ENCODE data around the gene SYT1. TPM values are rescaled to one million over a fixed set of nuclear protein-coding genes. Genes with fewer than 3 reads are reported as not detected.

SYT1 gene
- total RNA-seq, 4 donors from 2014 or later: 1.4 to 4.1 (median 1.8) TPM

DNA sequence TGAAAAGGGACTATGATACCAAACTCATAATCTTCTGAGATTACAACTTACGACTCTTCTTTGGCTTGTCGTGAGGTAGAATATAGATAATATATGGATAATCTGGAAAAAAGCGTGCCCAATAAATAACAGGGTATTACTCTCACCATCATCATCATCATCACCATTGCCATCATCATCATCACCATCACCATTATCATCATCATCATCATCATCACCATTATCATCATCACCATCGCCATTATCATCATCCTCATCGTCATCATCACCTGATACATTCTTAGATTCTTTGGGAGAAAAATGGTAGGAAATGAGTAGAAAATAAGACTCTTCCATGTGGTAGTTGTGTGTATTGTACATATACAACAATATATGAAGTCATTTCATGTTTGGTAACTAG lies 259.8 kb downstream of the SYT1 start:
- no peak for DNase-seq
- no peak overlapping the region for H3K4me3 ChIP-seq
- no peaks in the 10 kb centered on the region for H3K9me3 ChIP-seq
- no peaks in the 10 kb centered on the region for H3K27me3 ChIP-seq
- H3K27ac ChIP-seq: no peak overlapping the region
- TF ChIP-seq, protein P1, sequence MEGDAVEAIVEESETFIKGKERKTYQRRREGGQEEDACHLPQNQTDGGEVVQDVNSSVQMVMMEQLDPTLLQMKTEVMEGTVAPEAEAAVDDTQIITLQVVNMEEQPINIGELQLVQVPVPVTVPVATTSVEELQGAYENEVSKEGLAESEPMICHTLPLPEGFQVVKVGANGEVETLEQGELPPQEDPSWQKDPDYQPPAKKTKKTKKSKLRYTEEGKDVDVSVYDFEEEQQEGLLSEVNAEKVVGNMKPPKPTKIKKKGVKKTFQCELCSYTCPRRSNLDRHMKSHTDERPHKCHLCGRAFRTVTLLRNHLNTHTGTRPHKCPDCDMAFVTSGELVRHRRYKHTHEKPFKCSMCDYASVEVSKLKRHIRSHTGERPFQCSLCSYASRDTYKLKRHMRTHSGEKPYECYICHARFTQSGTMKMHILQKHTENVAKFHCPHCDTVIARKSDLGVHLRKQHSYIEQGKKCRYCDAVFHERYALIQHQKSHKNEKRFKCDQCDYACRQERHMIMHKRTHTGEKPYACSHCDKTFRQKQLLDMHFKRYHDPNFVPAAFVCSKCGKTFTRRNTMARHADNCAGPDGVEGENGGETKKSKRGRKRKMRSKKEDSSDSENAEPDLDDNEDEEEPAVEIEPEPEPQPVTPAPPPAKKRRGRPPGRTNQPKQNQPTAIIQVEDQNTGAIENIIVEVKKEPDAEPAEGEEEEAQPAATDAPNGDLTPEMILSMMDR (IDR thresholded peaks at IDR 0.05): no peak
- no peak for TF ChIP-seq POLR2A (IDR thresholded peaks at IDR 0.05)
- H3K36me3 ChIP-seq: no peaks in the 10 kb centered on the region
- no peaks in the 10 kb centered on the region for H3K4me1 ChIP-seq

- no peak for TF ChIP-seq POLR2A (IDR thresholded peaks at IDR 0.05)
- TF ChIP-seq, protein P1 (IDR thresholded peaks at IDR 0.05): no peak
- H3K4me1 ChIP-seq: no peaks in the 10 kb centered on the region
- H3K36me3 ChIP-seq: no peaks in the 10 kb centered on the region
- no peaks in the 10 kb centered on the region for H3K27me3 ChIP-seq
- H3K4me3 ChIP-seq: no peak overlapping the region
- no peak for DNase-seq
- no peaks in the 10 kb centered on the region for H3K9me3 ChIP-seq
- H3K27ac ChIP-seq: no peak overlapping the region
Observed at GRCh38 chr12:79125358-79125757, 260.8 kb downstream of the SYT1 start.

- Histone ChIP-seq H3K36me3 (no peaks in the 10 kb centered on the region), H3K27me3 (no peaks in the 10 kb centered on the region), H3K9me3 (no peaks in the 10 kb centered on the region), H3K4me1 (no peaks in the 10 kb centered on the region), H3K4me3 (no peak overlapping the region), H3K27ac (no peak overlapping the region)
- DNase-seq: no peak
- no peak for TF ChIP-seq POLR2A (IDR thresholded peaks at IDR 0.05)
- TF ChIP-seq, protein P1 (IDR thresholded peaks at IDR 0.05): no peak
Observed at GRCh38 chr12:79127271-79127751, 262.7 kb downstream of the SYT1 start.

GRCh38 chr12:79128956-79129355 lies 264.4 kb downstream of the SYT1 start:
- H3K4me3 ChIP-seq: no peak overlapping the region
- H3K4me1 ChIP-seq: no peaks in the 10 kb centered on the region
- no peaks in the 10 kb centered on the region for H3K36me3 ChIP-seq
- H3K9me3 ChIP-seq: no peaks in the 10 kb centered on the region
- no peak overlapping the region for H3K27ac ChIP-seq
- DNase-seq: no peak
- H3K27me3 ChIP-seq: no peaks in the 10 kb centered on the region
- TF ChIP-seq, protein P1 (IDR thresholded peaks at IDR 0.05): no peak
- TF ChIP-seq POLR2A (IDR thresholded peaks at IDR 0.05): no peak

DNA sequence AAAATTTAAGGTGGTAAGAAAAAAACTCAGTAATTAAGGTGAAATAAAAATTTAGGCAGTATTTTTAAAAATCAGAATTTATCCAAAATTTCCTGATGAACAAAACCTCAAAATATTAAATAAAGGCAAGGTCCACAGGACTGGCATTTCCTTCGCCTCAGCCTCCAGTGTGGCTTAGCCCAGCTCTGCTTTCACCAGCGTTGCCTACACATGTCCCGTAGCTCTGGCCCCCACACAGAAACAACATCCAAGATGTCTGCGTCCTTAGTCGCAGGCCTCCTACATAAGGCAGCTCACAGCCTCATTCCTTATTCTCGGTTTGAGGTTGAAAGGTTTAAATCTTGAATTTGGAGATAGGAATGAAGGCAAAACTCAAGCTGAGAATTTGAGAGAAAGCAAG lies 274.3 kb downstream of the SYT1 start:
- Histone ChIP-seq H3K36me3 (no peaks in the 10 kb centered on the region), H3K9me3 (no peaks in the 10 kb centered on the region), H3K4me3 (no peak overlapping the region), H3K27ac (no peak overlapping the region), H3K4me1 (no peaks in the 10 kb centered on the region), H3K27me3 (no peaks in the 10 kb centered on the region)
- no peak for DNase-seq
- TF ChIP-seq POLR2A (IDR thresholded peaks at IDR 0.05): no peak
- TF ChIP-seq, protein P1 (IDR thresholded peaks at IDR 0.05): no peak

DNA sequence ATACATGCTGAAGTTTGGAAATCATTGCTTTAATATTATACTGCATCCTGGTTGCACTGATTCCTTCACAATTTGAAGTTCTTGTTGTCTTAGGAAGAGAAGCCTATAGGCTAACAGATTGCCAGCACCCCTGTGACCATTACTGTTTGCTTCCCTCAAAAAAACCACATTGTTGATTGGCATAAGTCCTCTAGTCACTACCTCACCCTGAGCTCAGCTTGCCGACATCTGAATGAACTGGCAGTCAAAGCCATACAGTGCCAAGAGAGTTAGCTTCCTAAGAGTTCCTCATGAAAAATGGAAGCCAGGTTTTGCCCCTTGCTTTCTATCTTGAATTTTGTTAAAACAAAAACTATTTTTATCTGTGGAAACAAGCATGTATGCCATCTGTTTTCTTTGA lies 276.1 kb downstream of the SYT1 start:
- Histone ChIP-seq H3K36me3 (no peaks in the 10 kb centered on the region), H3K4me1 (no peaks in the 10 kb centered on the region), H3K27ac (no peak overlapping the region), H3K27me3 (no peaks in the 10 kb centered on the region), H3K4me3 (no peak overlapping the region), H3K9me3 (no peaks in the 10 kb centered on the region)
- no peak for DNase-seq
- no peak for TF ChIP-seq POLR2A (IDR thresholded peaks at IDR 0.05)
- TF ChIP-seq, protein P1 (IDR thresholded peaks at IDR 0.05): no peak

Measured in Peyer's patch (tissue), 4 donors.